Astrocyte (in vitro differentiated cells and primary cell): ENCODE results near the gene MKLN1. TPM values are rescaled to one million over a fixed set of nuclear protein-coding genes. Genes with fewer than 3 reads are reported as not detected.

Experiments used
- DNase-seq: peaks from one replicate; pipeline ENCODE4 v3.0.0-alpha.2; 2010; ENCODE audit warnings: low read depth
- FAIRE-seq: peaks from 2 replicates; lab custom pipeline; 2011; peaks lifted over from hg19 to GRCh38; lab: Jason Lieb, UNC
- H2AFZ ChIP-seq: 2 replicates; pipeline ENCODE4 v1.6.0; 2012; ENCODE audit warnings: low read depth, low read length, inconsistent platforms
- H3K27ac ChIP-seq: 2 replicates; pipeline ENCODE4 v1.5.1; 2011; ENCODE audit warnings: low read depth, low read length, inconsistent platforms
- H3K27me3 ChIP-seq: 2 replicates; pipeline ENCODE4 v1.6.0; 2011; ENCODE audit warnings: low read length, inconsistent platforms; ENCODE audit not compliant: insufficient read depth
- H3K36me3 ChIP-seq: 2 replicates; pipeline ENCODE4 v1.5.1; 2011; ENCODE audit warnings: low read length, inconsistent platforms; ENCODE audit not compliant: insufficient read depth
- H3K4me1 ChIP-seq: 2 replicates; pipeline ENCODE4 v1.5.1; 2011; ENCODE audit warnings: low read length, inconsistent platforms; ENCODE audit not compliant: insufficient read depth
- H3K4me2 ChIP-seq: 2 replicates; pipeline ENCODE4 v1.6.0; 2012; ENCODE audit warnings: low read length, inconsistent platforms
- H3K4me3 ChIP-seq: 2 replicates; pipeline ENCODE4 v1.5.1; 2011; ENCODE audit warnings: low read depth, mild to moderate bottlenecking, low read length, inconsistent platforms; ENCODE audit not compliant: insufficient read depth
- H3K79me2 ChIP-seq: 2 replicates; pipeline ENCODE4 v1.6.0; 2012; ENCODE audit warnings: mild to moderate bottlenecking, low read length, inconsistent platforms; ENCODE audit not compliant: insufficient read depth
- H3K9ac ChIP-seq: 2 replicates; pipeline ENCODE4 v1.6.0; 2012; ENCODE audit warnings: mild to moderate bottlenecking, low read length, inconsistent platforms
- H3K9me3 ChIP-seq: 2 replicates; pipeline ENCODE4 v1.5.1; 2012; ENCODE audit warnings: low read depth, mild to moderate bottlenecking, low read length, inconsistent platforms; ENCODE audit not compliant: insufficient read depth
- H4K20me1 ChIP-seq: 2 replicates; pipeline ENCODE4 v1.6.0; 2012; ENCODE audit warnings: low read length, inconsistent platforms; ENCODE audit not compliant: insufficient read depth
- H3K27ac Mint-ChIP-seq: one replicate; pipeline ENCODE4 v1.8.0; 2021; ENCODE audit warnings: mild to moderate bottlenecking, mixed read lengths; ENCODE audit not compliant: unreplicated experiment
- H3K27me3 Mint-ChIP-seq: one replicate; pipeline ENCODE4 v1.8.0; 2021; ENCODE audit warnings: low read depth, mixed read lengths; ENCODE audit not compliant: unreplicated experiment
- H3K36me3 Mint-ChIP-seq: one replicate; pipeline ENCODE4 v1.8.0; 2021; ENCODE audit warnings: low read depth, mixed read lengths; ENCODE audit not compliant: unreplicated experiment
- H3K4me1 Mint-ChIP-seq: one replicate; pipeline ENCODE4 v1.8.0; 2021; ENCODE audit warnings: low read depth, mixed read lengths; ENCODE audit not compliant: unreplicated experiment
- H3K4me3 Mint-ChIP-seq: one replicate; pipeline ENCODE4 v1.8.0; 2021; ENCODE audit warnings: mild to moderate bottlenecking, moderate library complexity, mixed read lengths; ENCODE audit not compliant: unreplicated experiment
- H3K9me3 Mint-ChIP-seq: one replicate; pipeline ENCODE4 v1.8.0; 2021; ENCODE audit warnings: mild to moderate bottlenecking, mixed read lengths; ENCODE audit not compliant: unreplicated experiment
- EZH2 ChIP-seq: IDR thresholded peaks from 2 replicates; pipeline ENCODE4 v1.6.1; 2012; ENCODE audit warnings: mild to moderate bottlenecking, low read length, inconsistent platforms; ENCODE audit not compliant: insufficient read depth
- total RNA-seq: library from RNA; stranded (reverse); gene quantifications from 2 replicates; pipeline ENCODE4 v1.2.1, GENCODE V29; 2021
- TF ChIP-seq, protein P1 (sequence below): IDR thresholded peaks from 2 replicates; pipeline ENCODE4 v1.5.1; 2011; ENCODE audit warnings: low read depth, mild to moderate bottlenecking, inconsistent platforms, low read length, moderate library complexity; ENCODE audit not compliant: insufficient read depth

The MKLN1 gene
- total RNA-seq, 1 donor from 2014 or later: 48.0 TPM

GRCh38 chr7:131540491-131541162 lies 213.0 kb downstream of the MKLN1 start:
- H3K27ac ChIP-seq: no peak overlapping the region
- H3K27ac Mint-ChIP-seq: no peak overlapping the region
- no peak overlapping the region for H3K4me3 Mint-ChIP-seq
- peaks cover 31% of the 10 kb centered on the region for H3K79me2 ChIP-seq
- H2AFZ ChIP-seq: no peak overlapping the region
- FAIRE-seq (no peak), DNase-seq (no peak)
- no peaks in the 10 kb centered on the region for H3K27me3 ChIP-seq
- H3K9me3 Mint-ChIP-seq: no peaks in the 10 kb centered on the region
- no peak overlapping the region for H3K4me3 ChIP-seq
- no peak overlapping the region for H3K9ac ChIP-seq
- no peak overlapping the region for H3K4me2 ChIP-seq
- no peaks in the 10 kb centered on the region for H3K36me3 ChIP-seq
- H4K20me1 ChIP-seq: peaks cover 3% of the 10 kb centered on the region
- H3K36me3 Mint-ChIP-seq: no peaks in the 10 kb centered on the region
- peaks cover 15% of the 10 kb centered on the region for H3K4me1 ChIP-seq
- no peaks in the 10 kb centered on the region for H3K27me3 Mint-ChIP-seq
- TF ChIP-seq, protein P1, sequence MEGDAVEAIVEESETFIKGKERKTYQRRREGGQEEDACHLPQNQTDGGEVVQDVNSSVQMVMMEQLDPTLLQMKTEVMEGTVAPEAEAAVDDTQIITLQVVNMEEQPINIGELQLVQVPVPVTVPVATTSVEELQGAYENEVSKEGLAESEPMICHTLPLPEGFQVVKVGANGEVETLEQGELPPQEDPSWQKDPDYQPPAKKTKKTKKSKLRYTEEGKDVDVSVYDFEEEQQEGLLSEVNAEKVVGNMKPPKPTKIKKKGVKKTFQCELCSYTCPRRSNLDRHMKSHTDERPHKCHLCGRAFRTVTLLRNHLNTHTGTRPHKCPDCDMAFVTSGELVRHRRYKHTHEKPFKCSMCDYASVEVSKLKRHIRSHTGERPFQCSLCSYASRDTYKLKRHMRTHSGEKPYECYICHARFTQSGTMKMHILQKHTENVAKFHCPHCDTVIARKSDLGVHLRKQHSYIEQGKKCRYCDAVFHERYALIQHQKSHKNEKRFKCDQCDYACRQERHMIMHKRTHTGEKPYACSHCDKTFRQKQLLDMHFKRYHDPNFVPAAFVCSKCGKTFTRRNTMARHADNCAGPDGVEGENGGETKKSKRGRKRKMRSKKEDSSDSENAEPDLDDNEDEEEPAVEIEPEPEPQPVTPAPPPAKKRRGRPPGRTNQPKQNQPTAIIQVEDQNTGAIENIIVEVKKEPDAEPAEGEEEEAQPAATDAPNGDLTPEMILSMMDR: no peak
- no peak for TF ChIP-seq EZH2
- no peaks in the 10 kb centered on the region for H3K9me3 ChIP-seq
- H3K4me1 Mint-ChIP-seq: peaks cover 33% of the 10 kb centered on the region

DNA sequence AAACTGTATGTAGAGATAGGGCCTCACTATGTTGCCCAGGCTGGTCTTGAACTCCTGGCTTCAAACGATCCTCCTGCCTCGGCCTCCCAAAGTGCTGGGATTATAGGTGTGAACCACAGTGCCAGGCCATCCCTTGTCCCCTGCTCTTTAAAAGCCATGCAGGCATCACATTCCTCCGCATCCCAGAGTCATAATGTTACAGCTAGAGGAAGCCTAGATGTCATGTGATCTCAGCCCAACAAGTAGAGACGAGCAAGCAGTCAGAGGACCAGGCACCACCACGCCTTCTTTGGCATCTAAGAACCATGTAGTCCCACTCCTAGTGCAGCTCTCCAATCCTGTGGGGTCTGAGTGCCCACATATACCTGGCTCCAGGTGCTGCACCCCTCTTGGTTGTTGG lies 215.6 kb downstream of the MKLN1 start:
- DNase-seq (no peak), FAIRE-seq (no peak)
- Histone ChIP-seq H3K79me2 (peaks cover 31% of the 10 kb centered on the region), H4K20me1 (no peaks in the 10 kb centered on the region), H3K9ac (no peak overlapping the region), H3K4me1 (peaks cover 7% of the 10 kb centered on the region), H3K4me3 (no peak overlapping the region), H3K36me3 (no peaks in the 10 kb centered on the region), H3K27ac (no peak overlapping the region), H3K27me3 (no peaks in the 10 kb centered on the region), H3K4me2 (no peak overlapping the region), H3K9me3 (no peaks in the 10 kb centered on the region), H2AFZ (no peak overlapping the region)
- no peaks in the 10 kb centered on the region for H3K9me3 Mint-ChIP-seq
- H3K4me1 Mint-ChIP-seq: peaks cover 28% of the 10 kb centered on the region
- H3K27ac Mint-ChIP-seq: no peak overlapping the region
- no peaks in the 10 kb centered on the region for H3K27me3 Mint-ChIP-seq
- H3K36me3 Mint-ChIP-seq: no peaks in the 10 kb centered on the region
- TF ChIP-seq, protein P1: no peak
- TF ChIP-seq EZH2: no peak
- no peak overlapping the region for H3K4me3 Mint-ChIP-seq

- peaks cover 3% of the 10 kb centered on the region for H3K36me3 Mint-ChIP-seq
- H3K4me1 ChIP-seq: no peaks in the 10 kb centered on the region
- H3K27me3 ChIP-seq: no peaks in the 10 kb centered on the region
- H3K27me3 Mint-ChIP-seq: no peaks in the 10 kb centered on the region
- no peak overlapping the region for H2AFZ ChIP-seq
- H3K4me1 Mint-ChIP-seq: peaks cover 20% of the 10 kb centered on the region
- no peak for DNase-seq
- H3K4me2 ChIP-seq: no peak overlapping the region
- H3K4me3 Mint-ChIP-seq: no peak overlapping the region
- H3K27ac Mint-ChIP-seq: no peak overlapping the region
- H3K9me3 ChIP-seq: no peaks in the 10 kb centered on the region
- TF ChIP-seq, protein P1: no peak
- no peak for TF ChIP-seq EZH2
- no peaks in the 10 kb centered on the region for H4K20me1 ChIP-seq
- peaks cover 32% of the 10 kb centered on the region for H3K79me2 ChIP-seq
- H3K36me3 ChIP-seq: no peaks in the 10 kb centered on the region
- FAIRE-seq: no peak
- H3K9me3 Mint-ChIP-seq: peaks cover 3% of the 10 kb centered on the region
- no peak overlapping the region for H3K9ac ChIP-seq
- no peak overlapping the region for H3K27ac ChIP-seq
- no peak overlapping the region for H3K4me3 ChIP-seq
Observed at GRCh38 chr7:131544021-131544420, 216.3 kb downstream of the MKLN1 start.
